Central memory CD8-positive, alpha-beta T cell (primary cell): ENCODE data around the gene IMMT.

Experiments
- ATAC-seq: fragments of 150-1000 bp; cut with Tn5 transposase; replicated peaks from 2 replicates; pipeline ENCODE4 v1.10.0; 2022; ENCODE audit warnings: mild to moderate bottlenecking, moderate FRiP score, moderate number of reproducible peaks; ENCODE audit not compliant: poor library complexity, severe bottlenecking; ENCODE audit errors: extremely low read depth
- DNase-seq, 2 donors: peaks; one replicate each; pipeline ENCODE4 v3.0.0; 2021; ENCODE audit warnings: low spot score in 2 of 2
- H3K27ac Mint-ChIP-seq: one replicate; pipeline ENCODE4 v1.8.0; 2022; ENCODE audit warnings: low read depth, mild to moderate bottlenecking, moderate library complexity, mixed read lengths
- H3K27me3 Mint-ChIP-seq: one replicate; pipeline ENCODE4 v1.8.0; 2022; ENCODE audit warnings: mixed read lengths
- H3K36me3 Mint-ChIP-seq: one replicate; pipeline ENCODE4 v1.8.0; 2022; ENCODE audit warnings: mild to moderate bottlenecking, moderate library complexity, mixed read lengths; ENCODE audit not compliant: insufficient read depth
- H3K4me1 Mint-ChIP-seq: one replicate; pipeline ENCODE4 v1.8.0; 2022; ENCODE audit warnings: mixed read lengths
- H3K4me3 Mint-ChIP-seq: one replicate; pipeline ENCODE4 v1.8.0; 2022; ENCODE audit warnings: mild to moderate bottlenecking, moderate library complexity, mixed read lengths
- H3K9me3 Mint-ChIP-seq: one replicate; pipeline ENCODE4 v1.8.0; 2022; ENCODE audit warnings: mixed read lengths

IMMT gene

GRCh38 chr2:86223927-86224560 is 28.8 kb upstream of the IMMT start:
- H3K4me1 Mint-ChIP-seq, result peaks cover 8% of the 10 kb centered on the region
- ATAC-seq, result no peak
- DNase-seq, result no peak
- H3K4me3 Mint-ChIP-seq, result no peak overlapping the region
- H3K9me3 Mint-ChIP-seq, result no peaks in the 10 kb centered on the region
- H3K27me3 Mint-ChIP-seq, result no peaks in the 10 kb centered on the region
- H3K36me3 Mint-ChIP-seq, result no peaks in the 10 kb centered on the region
- H3K27ac Mint-ChIP-seq, result no peak overlapping the region

GRCh38 chr2:86223140-86223926 is 28.1 kb upstream of the IMMT start:
- H3K27me3 Mint-ChIP-seq, result no peaks in the 10 kb centered on the region
- H3K4me1 Mint-ChIP-seq, result peaks cover 8% of the 10 kb centered on the region
- no peak for DNase-seq
- no peaks in the 10 kb centered on the region for H3K9me3 Mint-ChIP-seq
- no peak overlapping the region for H3K27ac Mint-ChIP-seq
- ATAC-seq, result no peak
- H3K4me3 Mint-ChIP-seq, result no peak overlapping the region
- H3K36me3 Mint-ChIP-seq, result no peaks in the 10 kb centered on the region

GRCh38 chr2:86221066-86221684 is 25.9 kb upstream of the IMMT start:
- no peaks in the 10 kb centered on the region for H3K9me3 Mint-ChIP-seq
- H3K27me3 Mint-ChIP-seq, result no peaks in the 10 kb centered on the region
- H3K27ac Mint-ChIP-seq, result no peak overlapping the region
- peaks cover 8% of the 10 kb centered on the region for H3K4me1 Mint-ChIP-seq
- no peaks in the 10 kb centered on the region for H3K36me3 Mint-ChIP-seq
- no peak overlapping the region for H3K4me3 Mint-ChIP-seq
- ATAC-seq (peak; percentile 32), DNase-seq (no peak)

- Mint-ChIP-seq H3K27me3 (no peaks in the 10 kb centered on the region), H3K36me3 (no peaks in the 10 kb centered on the region), H3K9me3 (no peaks in the 10 kb centered on the region), H3K4me1 (peaks cover 8% of the 10 kb centered on the region), H3K27ac (no peak overlapping the region), H3K4me3 (no peak overlapping the region)
- ATAC-seq, result no peak
- DNase-seq, result no peak
Observed at GRCh38 chr2:86219896-86220295, 24.6 kb upstream of the IMMT start.

GRCh38 chr2:86218124-86218523 is 22.9 kb upstream of the IMMT start:
- H3K4me1 Mint-ChIP-seq, result peaks cover 8% of the 10 kb centered on the region
- DNase-seq (no peak), ATAC-seq (no peak)
- no peaks in the 10 kb centered on the region for H3K27me3 Mint-ChIP-seq
- H3K36me3 Mint-ChIP-seq, result peaks cover 2% of the 10 kb centered on the region
- H3K4me3 Mint-ChIP-seq, result no peak overlapping the region
- H3K27ac Mint-ChIP-seq, result no peak overlapping the region
- no peaks in the 10 kb centered on the region for H3K9me3 Mint-ChIP-seq

- ATAC-seq, result no peak
- Mint-ChIP-seq H3K9me3 (no peaks in the 10 kb centered on the region), H3K4me1 (peaks cover 8% of the 10 kb centered on the region), H3K36me3 (peaks cover 7% of the 10 kb centered on the region), H3K27ac (no peak overlapping the region), H3K4me3 (no peak overlapping the region), H3K27me3 (no peaks in the 10 kb centered on the region)
- no peak for DNase-seq
Observed at GRCh38 chr2:86216575-86217555, 21.6 kb upstream of the IMMT start.

GRCh38 chr2:86214503-86214832 is 19.2 kb upstream of the IMMT start:
- Mint-ChIP-seq H3K27me3 (no peaks in the 10 kb centered on the region), H3K4me1 (no peaks in the 10 kb centered on the region), H3K27ac (peak overlapping the region; percentile 49), H3K36me3 (peaks cover 26% of the 10 kb centered on the region), H3K9me3 (no peaks in the 10 kb centered on the region), H3K4me3 (no peak overlapping the region)
- no peak for ATAC-seq
- DNase-seq, result no peak

GRCh38 chr2:86213699-86214502 is 18.6 kb upstream of the IMMT start:
- Mint-ChIP-seq H3K27me3 (no peaks in the 10 kb centered on the region), H3K36me3 (peaks cover 29% of the 10 kb centered on the region), H3K4me3 (no peak overlapping the region), H3K4me1 (no peaks in the 10 kb centered on the region), H3K9me3 (no peaks in the 10 kb centered on the region), H3K27ac (peak overlapping the region; percentile 49)
- no peak for DNase-seq
- ATAC-seq, result no peak

GRCh38 chr2:86213056-86213455 is 17.8 kb upstream of the IMMT start:
- H3K36me3 Mint-ChIP-seq, result peaks cover 37% of the 10 kb centered on the region

GRCh38 chr2:86211796-86212188 is 16.5 kb upstream of the IMMT start:
- Mint-ChIP-seq H3K4me3 (no peak overlapping the region), H3K9me3 (no peaks in the 10 kb centered on the region), H3K27me3 (no peaks in the 10 kb centered on the region), H3K27ac (no peak overlapping the region), H3K36me3 (peaks cover 49% of the 10 kb centered on the region), H3K4me1 (no peaks in the 10 kb centered on the region)
- ATAC-seq (no peak), DNase-seq (no peak)

More at GRCh38 chr2:86213056-86213455, 17.8 kb upstream of the IMMT start:
- H3K27ac Mint-ChIP-seq, result no peak overlapping the region
- no peaks in the 10 kb centered on the region for H3K4me1 Mint-ChIP-seq
- ATAC-seq (no peak), DNase-seq (no peak)
- H3K4me3 Mint-ChIP-seq, result no peak overlapping the region
- no peaks in the 10 kb centered on the region for H3K27me3 Mint-ChIP-seq
- no peaks in the 10 kb centered on the region for H3K9me3 Mint-ChIP-seq

- no peak for DNase-seq
- no peak overlapping the region for H3K4me3 Mint-ChIP-seq
- no peak for ATAC-seq
- H3K36me3 Mint-ChIP-seq, result peaks cover 53% of the 10 kb centered on the region
- H3K9me3 Mint-ChIP-seq, result no peaks in the 10 kb centered on the region
- no peaks in the 10 kb centered on the region for H3K27me3 Mint-ChIP-seq
- H3K4me1 Mint-ChIP-seq, result no peaks in the 10 kb centered on the region
- no peak overlapping the region for H3K27ac Mint-ChIP-seq
Observed at GRCh38 chr2:86211033-86211795, 16.0 kb upstream of the IMMT start.
